ENCODE results near the gene SPATS2.

- TF ChIP-seq CTCF (IDR thresholded peaks at IDR 0.05) (no peak), ZFX (IDR thresholded peaks at IDR 0.05; ENCODE audit: borderline replicate concordance) (no peak)
Observed at GRCh38 chr12:49359671-49360070, 7.6 kb upstream of the SPATS2 start.
